KMS-11 (cell line): Measurements from ENCODE around the gene KDM3A.

Source experiments
- H2AFZ ChIP-seq: fragments of 200-600 bp; sonication (generic); 2 replicates; pipeline ENCODE4 v1.6.1; 2016; ENCODE audit warnings: antibody characterized with exemption, mixed run types, low read depth
- H3K27ac ChIP-seq: fragments of 200-600 bp; sonication (generic); 2 replicates; pipeline ENCODE4 v1.6.1; 2016; ENCODE audit warnings: mild to moderate bottlenecking, mixed run types
- H3K27me3 ChIP-seq: fragments of 200-600 bp; sonication (generic); 2 replicates; pipeline ENCODE4 v1.6.1; 2017; ENCODE audit warnings: mild to moderate bottlenecking, low read depth, mixed run types, moderate library complexity; ENCODE audit not compliant: insufficient read depth
- H3K36me3 ChIP-seq: fragments of 200-600 bp; sonication (generic); 2 replicates; pipeline ENCODE4 v1.6.1; 2017; ENCODE audit warnings: mild to moderate bottlenecking, mixed run types; ENCODE audit not compliant: insufficient read depth
- H3K4me1 ChIP-seq: fragments of 200-600 bp; sonication (generic); 2 replicates; pipeline ENCODE4 v1.6.1; 2016; ENCODE audit warnings: mild to moderate bottlenecking, low read depth, mixed run types; ENCODE audit not compliant: poor library complexity, severe bottlenecking
- H3K4me2 ChIP-seq: fragments of 200-600 bp; sonication (generic); 2 replicates; pipeline ENCODE4 v1.7.0; 2016; ENCODE audit warnings: mild to moderate bottlenecking, mixed run types
- H3K4me3 ChIP-seq: fragments of 200-600 bp; sonication (generic); IDR thresholded peaks from 2 replicates; pipeline ENCODE4 v1.6.1; 2017; ENCODE audit warnings: low read depth, low read length, mixed read lengths; ENCODE audit not compliant: insufficient read depth
- H3K79me2 ChIP-seq: fragments of 200-600 bp; sonication (generic); 2 replicates; pipeline ENCODE4 v1.6.1; 2016; ENCODE audit warnings: low read depth, mixed run types; ENCODE audit not compliant: insufficient read depth
- H3K9ac ChIP-seq: fragments of 200-600 bp; sonication (generic); 2 replicates; pipeline ENCODE4 v1.6.1; 2016; ENCODE audit warnings: mild to moderate bottlenecking, mixed run types
- H4K20me1 ChIP-seq: fragments of 200-600 bp; sonication (generic); 2 replicates; pipeline ENCODE4 v1.6.1; 2016; ENCODE audit warnings: mild to moderate bottlenecking, mixed run types; ENCODE audit not compliant: insufficient read depth
- CTCF ChIP-seq: fragments of 200-600 bp; sonication (generic); conservative IDR thresholded peaks from 2 replicates; pipeline ENCODE4 v1.6.1; 2017; ENCODE audit warnings: low read depth, mild to moderate bottlenecking, antibody characterized with exemption, low read length, moderate library complexity, mixed read lengths

The KDM3A gene

GRCh38 chr2:86440631-86441391, at the start of gene KDM3A:
Gene KDM3A, plus strand, starts transcription at chr2:86441371. Its CDS starts 677 bp downstream, at chr2:86442048.
- H3K36me3 ChIP-seq = no peaks in the 10 kb centered on the region
- H3K4me1 ChIP-seq = peaks cover 35% of the 10 kb centered on the region
- TF ChIP-seq CTCF = no peak
- no peaks in the 10 kb centered on the region for H3K27me3 ChIP-seq
- peak within 1 kb of the TSS; percentile 93 for H3K27ac ChIP-seq
- H3K79me2 ChIP-seq = peaks cover 34% of the 10 kb centered on the region
- peak within 1 kb of the TSS; percentile 96 for H3K4me3 ChIP-seq
- H2AFZ ChIP-seq = peak within 1 kb of the TSS; percentile 87
- H3K4me2 ChIP-seq = peak within 1 kb of the TSS; percentile 80
- H3K9ac ChIP-seq = peak within 1 kb of the TSS; percentile 75
- H4K20me1 ChIP-seq = no peaks in the 10 kb centered on the region

GRCh38 chr2:86392873-86393518, 48.2 kb upstream of the KDM3A start:
- Histone ChIP-seq H2AFZ (no peak overlapping the region), H3K4me2 (no peak overlapping the region), H3K4me1 (peaks cover 11% of the 10 kb centered on the region), H3K27ac (no peak overlapping the region), H3K4me3 (no peak overlapping the region), H3K9ac (no peak overlapping the region), H3K27me3 (no peaks in the 10 kb centered on the region), H3K79me2 (no peaks in the 10 kb centered on the region), H4K20me1 (no peaks in the 10 kb centered on the region), H3K36me3 (no peaks in the 10 kb centered on the region)
- no peak for TF ChIP-seq CTCF

GRCh38 chr2:86393521-86394491, 47.4 kb upstream of the KDM3A start:
- Histone ChIP-seq H3K4me3 (no peak overlapping the region), H3K4me2 (no peak overlapping the region), H3K4me1 (peaks cover 11% of the 10 kb centered on the region), H3K36me3 (no peaks in the 10 kb centered on the region), H3K9ac (no peak overlapping the region), H3K79me2 (no peaks in the 10 kb centered on the region), H4K20me1 (no peaks in the 10 kb centered on the region), H2AFZ (no peak overlapping the region), H3K27me3 (no peaks in the 10 kb centered on the region), H3K27ac (no peak overlapping the region)
- no peak for TF ChIP-seq CTCF

- Histone ChIP-seq H3K4me3 (no peak overlapping the region), H3K4me2 (no peak overlapping the region), H3K4me1 (peaks cover 11% of the 10 kb centered on the region), H3K36me3 (no peaks in the 10 kb centered on the region), H2AFZ (no peak overlapping the region), H3K79me2 (no peaks in the 10 kb centered on the region), H3K9ac (no peak overlapping the region), H3K27ac (no peak overlapping the region), H3K27me3 (no peaks in the 10 kb centered on the region), H4K20me1 (no peaks in the 10 kb centered on the region)
- TF ChIP-seq CTCF = no peak
Measured at GRCh38 chr2:86396291-86396785, 44.8 kb upstream of the KDM3A start.
